IMR-90 (cell line): Measurements from ENCODE around the gene MARCHF2. TPM values are rescaled to one million over a fixed set of nuclear protein-coding genes. Genes with fewer than 3 reads are reported as not detected.

Experiments
- ATAC-seq: fragments of 200-7000 bp; cut with Tn5 transposase; 2 replicates; pipeline ENCODE4 v1.9.1; 2020; ENCODE audit warnings: low read depth, mild to moderate bottlenecking, moderate library complexity
- BruUV-seq: library from RNA; stranded (reverse); fragments of 400-500 nt; replicated peaks from 2 replicates; lab custom pipeline; 2021; lab: Mats Ljungman, UMichigan
- CTCF ChIA-PET: fragments of 300-600 bp; formaldehyde crosslinking; extraction: SDS; loops from one replicate; lab custom pipeline; 2021; ENCODE audit warnings: antibody characterized with exemption; lab: Yijun Ruan, JAX
- POLR2A ChIA-PET: fragments of 300-600 bp; sonication (Branson Sonifier 250); formaldehyde crosslinking; loops from one replicate; lab custom pipeline; 2022; ENCODE audit warnings: antibody characterized with exemption; ENCODE audit not compliant: unreplicated experiment; lab: Charles Lee
- DNase-seq: peaks from one replicate; pipeline ENCODE4 v3.0.0; 2013
- H2AFZ ChIP-seq: replicated peaks from 2 replicates; pipeline ENCODE3; 2013; ENCODE audit warnings: low read length, mild to moderate bottlenecking; ENCODE audit not compliant: poor library complexity
- H2AK5ac ChIP-seq: 2 replicates; pipeline ENCODE4 v1.6.1; 2013; ENCODE audit warnings: low read depth, low read length, inconsistent platforms
- H2AK9ac ChIP-seq: replicated peaks from 2 replicates; pipeline ENCODE3; 2013; ENCODE audit warnings: mild to moderate bottlenecking, low read depth, low read length, moderate library complexity; ENCODE audit not compliant: poor library complexity
- H2BK120ac ChIP-seq: 2 replicates; pipeline ENCODE4 v1.6.1; 2013; ENCODE audit warnings: low read depth, low read length, inconsistent platforms
- H2BK15ac ChIP-seq: 3 replicates; pipeline ENCODE4 v1.6.1; 2013; ENCODE audit warnings: low read depth, low read length, inconsistent platforms
- H2BK20ac ChIP-seq: 2 replicates; pipeline ENCODE4 v1.6.1; 2013; ENCODE audit warnings: low read depth, mild to moderate bottlenecking, inconsistent platforms, low read length, moderate library complexity
- H2BK5ac ChIP-seq: 2 replicates; pipeline ENCODE4 v1.6.1; 2013; ENCODE audit warnings: mild to moderate bottlenecking, low read depth, low read length, inconsistent platforms; ENCODE audit not compliant: poor library complexity, severe bottlenecking
- H3K14ac ChIP-seq: replicated peaks from 2 replicates; pipeline ENCODE4 v1.6.1; 2013; ENCODE audit warnings: low read depth, low read length, inconsistent platforms
- H3K18ac ChIP-seq: 2 replicates; pipeline ENCODE4 v1.6.1; 2013; ENCODE audit warnings: low read depth, low read length, control low read depth
- H3K23ac ChIP-seq: 2 replicates; pipeline ENCODE4 v1.6.1; 2013; ENCODE audit warnings: low read depth, low read length, inconsistent platforms
- H3K27ac ChIP-seq: 2 replicates; pipeline ENCODE4 v1.5.1; 2013; ENCODE audit warnings: mild to moderate bottlenecking, control low read depth, low read length; ENCODE audit not compliant: insufficient read depth
- H3K27me3 ChIP-seq: 2 replicates; pipeline ENCODE4 v1.6.1; 2013; ENCODE audit warnings: low read length; ENCODE audit not compliant: control insufficient read depth, insufficient read depth
- H3K36me3 ChIP-seq: 2 replicates; pipeline ENCODE4 v1.6.1; 2013; ENCODE audit warnings: low read length, mixed read lengths; ENCODE audit not compliant: control insufficient read depth, insufficient read depth
- H3K4ac ChIP-seq: 2 replicates; pipeline ENCODE4 v1.6.1; 2013; ENCODE audit warnings: low read depth, low read length, inconsistent platforms
- H3K4me1 ChIP-seq: 2 replicates; pipeline ENCODE4 v1.6.1; 2013; ENCODE audit warnings: low read length, mixed read lengths; ENCODE audit not compliant: control insufficient read depth, insufficient read depth
- H3K4me2 ChIP-seq: 2 replicates; pipeline ENCODE4 v1.6.1; 2013; ENCODE audit warnings: low read depth, mild to moderate bottlenecking, control low read depth, low read length, moderate library complexity
- H3K4me3 ChIP-seq: 2 replicates; pipeline ENCODE4 v1.5.1; 2013; ENCODE audit warnings: low read depth, mild to moderate bottlenecking, control low read depth, low read length, moderate library complexity; ENCODE audit not compliant: insufficient read depth
- H3K56ac ChIP-seq: 2 replicates; pipeline ENCODE4 v1.6.1; 2013; ENCODE audit warnings: low read length, inconsistent platforms; ENCODE audit not compliant: insufficient read depth; ENCODE audit errors: extremely low read depth
- H3K79me1 ChIP-seq, 2 experiments: 2 replicates each; pipeline ENCODE4 v1.6.1; 2013; ENCODE audit warnings: low read length in 2 of 2, inconsistent platforms in 1 of 2, low read depth in 1 of 2
- H3K9ac ChIP-seq: 2 replicates; pipeline ENCODE4 v1.6.1; 2013; ENCODE audit warnings: low read depth, low read length, control low read depth
- H3K9me1 ChIP-seq: 2 replicates; pipeline ENCODE4 v1.6.1; 2013; ENCODE audit warnings: low read length, inconsistent platforms; ENCODE audit not compliant: insufficient read depth
- H3K9me3 ChIP-seq: 2 replicates; pipeline ENCODE4 v1.6.1; 2013; ENCODE audit warnings: low read length; ENCODE audit not compliant: control insufficient read depth, insufficient read depth
- H4K20me1 ChIP-seq: 2 replicates; pipeline ENCODE4 v1.6.1; 2013; ENCODE audit warnings: low read length, inconsistent platforms; ENCODE audit not compliant: insufficient read depth
- H4K5ac ChIP-seq: 2 replicates; pipeline ENCODE4 v1.6.1; 2013; ENCODE audit warnings: mild to moderate bottlenecking, low read depth, low read length, control low read depth
- H4K8ac ChIP-seq, 2 experiments: 2 replicates each; pipeline ENCODE4 v1.6.1; 2013; ENCODE audit warnings: low read depth in 2 of 2, low read length in 2 of 2, control low read depth in 1 of 2, inconsistent platforms in 1 of 2
- H4K91ac ChIP-seq: 2 replicates; pipeline ENCODE4 v1.6.1; 2013; ENCODE audit warnings: low read depth, low read length, inconsistent platforms; ENCODE audit not compliant: insufficient read depth
- BHLHE40 ChIP-seq: fragments of 150-350 bp; IDR thresholded peaks from 2 replicates; pipeline ENCODE4 v1.6.1; 2016; ENCODE audit warnings: mild to moderate bottlenecking, low read depth, low read length
- CEBPB ChIP-seq: IDR thresholded peaks from 2 replicates; pipeline ENCODE4 v1.6.1; 2012; ENCODE audit warnings: low read depth, low read length, improper control_type of control experiment
- CHD1 ChIP-seq: IDR thresholded peaks from 2 replicates; pipeline ENCODE4 v1.6.1; 2012; ENCODE audit warnings: low read depth, low read length, improper control_type of control experiment
- FOS ChIP-seq: fragments of 150-350 bp; IDR thresholded peaks from 2 replicates; pipeline ENCODE4 v1.6.1; 2016; ENCODE audit warnings: low read depth, low read length
- MAFK ChIP-seq: IDR thresholded peaks from 2 replicates; pipeline ENCODE4 v1.6.1; 2012; ENCODE audit warnings: low read depth, low read length, improper control_type of control experiment
- MAZ ChIP-seq: IDR thresholded peaks from 2 replicates; pipeline ENCODE4 v1.6.1; 2012; ENCODE audit warnings: low read depth, mild to moderate bottlenecking, low read length, improper control_type of control experiment, moderate library complexity, borderline replicate concordance
- MXI1 ChIP-seq: IDR thresholded peaks from 2 replicates; pipeline ENCODE4 v1.6.1; 2012; ENCODE audit warnings: low read depth, mild to moderate bottlenecking, low read length, moderate library complexity, borderline replicate concordance
- NFE2L2 ChIP-seq: fragments of 150-350 bp; IDR thresholded peaks from 2 replicates; pipeline ENCODE4 v1.6.1; 2016; ENCODE audit warnings: low read depth, mild to moderate bottlenecking, low read length
- POLR2A ChIP-seq: IDR thresholded peaks from 2 replicates; pipeline ENCODE4 v1.6.1; 2012; ENCODE audit warnings: mild to moderate bottlenecking, low read depth, low read length
- RAD21 ChIP-seq: IDR thresholded peaks from 2 replicates; pipeline ENCODE4 v1.6.1; 2012; ENCODE audit warnings: low read length, improper control_type of control experiment
- RCOR1 ChIP-seq: IDR thresholded peaks from 2 replicates; pipeline ENCODE4 v1.6.1; 2012; ENCODE audit warnings: mild to moderate bottlenecking, low read length, improper control_type of control experiment; ENCODE audit not compliant: insufficient replicate concordance
- RFX5 ChIP-seq: IDR thresholded peaks from 2 replicates; pipeline ENCODE4 v1.8.0; 2012; ENCODE audit warnings: low read depth, mild to moderate bottlenecking, low read length, moderate library complexity
- SMC3 ChIP-seq: fragments of 150-350 bp; IDR thresholded peaks from 2 replicates; pipeline ENCODE4 v1.6.1; 2016; ENCODE audit warnings: low read depth, mild to moderate bottlenecking, antibody characterized with exemption, low read length, moderate library complexity
- WGBS, 2 experiments: methylation state at CpG; one replicate each; pipeline versions ENCODE4 v1.1.5 to v1.1.7; 2013; ENCODE audit warnings: missing lambda C conversion rate in 2 of 2; ENCODE audit not compliant: insufficient read length in 1 of 2; ENCODE audit errors: extremely low coverage in 2 of 2; 5-methylcytosine and 5-hydroxymethylcytosine counted together
- dilution Hi-C: fragments of 300-500 bp; cut with HindIII; formaldehyde crosslinking; loops from one replicate; pipeline ENCODE4 v1.14.3; 2018; ENCODE audit warnings: low sequenced_read_pairs; ENCODE audit not compliant: unreplicated experiment
- in situ Hi-C: fragments of 300-500 bp; cut with MboI; formaldehyde crosslinking; loops from 3 replicates; pipeline ENCODE4 v1.14.3; 2019; ENCODE audit warnings: low sequenced_read_pairs, inconsistent platforms, mixed read lengths
- intact Hi-C: fragments of 100-400 bp; cut with micrococcal nuclease; formaldehyde crosslinking; loops from 2 replicates; pipeline ENCODE4 v1.10.0; 2022
- polyA plus RNA-seq, 3 experiments: library from polyadenylated mRNA; depleted of rRNA; stranded (reverse); fragments of >200 nt; gene quantifications; 2 replicates each; pipeline ENCODE4 v1.2.3, GENCODE V29; 2012; ENCODE audit warnings: low replicate concordance in 1 of 3
- total RNA-seq: library from RNA; depleted of rRNA; stranded (reverse); fragments of >200 nt; gene quantifications from 2 replicates; pipeline ENCODE4 v1.2.3, GENCODE V29; 2012
- TF ChIP-seq, protein P1 (sequence below): fragments of 150-350 bp; IDR thresholded peaks from 2 replicates; pipeline ENCODE4 v1.6.1; 2016; ENCODE audit warnings: low read depth, mild to moderate bottlenecking, low read length, moderate library complexity, borderline replicate concordance
- TF ChIP-seq, protein P2 (sequence below): conservative IDR thresholded peaks from 2 replicates; pipeline ENCODE4 v1.5.1; 2012; ENCODE audit warnings: mild to moderate bottlenecking, low read depth, low read length, improper control_type of control experiment
- TF ChIP-seq, protein P3 (sequence below): fragments of 150-350 bp; IDR thresholded peaks from 2 replicates; pipeline ENCODE4 v1.6.1; 2017; ENCODE audit warnings: mild to moderate bottlenecking, antibody characterized with exemption, low read length, low read depth

MARCHF2 gene
- total and polyA plus RNA-seq, 2 of the 4 experiments (the other 2 are of a cell fraction): 33.8 to 58.8 TPM

DNA sequence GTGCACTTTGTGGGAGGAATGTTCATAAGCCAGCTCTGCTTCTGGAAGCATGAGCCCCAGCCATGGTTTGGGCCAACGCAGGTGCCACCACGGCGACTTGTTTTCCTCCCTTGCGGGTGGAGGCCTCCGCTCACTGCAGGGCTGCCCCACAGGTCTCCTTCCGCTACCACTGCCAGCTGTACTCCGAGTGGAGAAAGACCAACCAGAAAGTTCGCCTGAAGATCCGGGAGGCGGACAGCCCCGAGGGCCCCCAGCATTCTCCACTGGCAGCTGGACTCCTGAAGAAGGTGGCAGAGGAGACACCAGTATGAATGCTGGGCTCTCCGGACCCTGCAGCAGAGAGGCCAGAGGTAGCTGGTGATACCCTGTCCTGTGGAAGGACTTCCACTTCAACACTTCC, 25.1 kb downstream of the MARCHF2 start:
- WGBS, 2 experiments: 100% methylated on average over 2 of the region's 12 CpGs; no CpG with 5 or more reads in 1 of the 2 experiments
- H2BK120ac ChIP-seq: no peak overlapping the region
- H3K18ac ChIP-seq: no peak overlapping the region
- H3K27ac ChIP-seq: no peak overlapping the region
- no peak overlapping the region for H3K9ac ChIP-seq
- no peak overlapping the region for H2BK20ac ChIP-seq
- no peaks in the 10 kb centered on the region for H3K27me3 ChIP-seq
- no peak overlapping the region for H4K91ac ChIP-seq
- H3K9me1 ChIP-seq: no peaks in the 10 kb centered on the region
- H3K4me3 ChIP-seq: no peak overlapping the region
- no peak for ATAC-seq
- no peak overlapping the region for H2AFZ ChIP-seq
- CTCF ChIA-PET: no interaction called here
- no peak overlapping the region for H3K23ac ChIP-seq
- no peak overlapping the region for H2BK15ac ChIP-seq
- no peak overlapping the region for H2AK5ac ChIP-seq
- no peak overlapping the region for H4K8ac ChIP-seq
- POLR2A ChIA-PET: no interaction called here
- H3K36me3 ChIP-seq: no peaks in the 10 kb centered on the region; the same call in 1 of the 2 replicates
- dilution Hi-C loops (no loop called here), in situ Hi-C loops (no loop called here), intact Hi-C loops (no loop called here)
- H2BK5ac ChIP-seq: no peak overlapping the region
- H3K4me2 ChIP-seq: no peak overlapping the region
- TF ChIP-seq, protein P1, sequence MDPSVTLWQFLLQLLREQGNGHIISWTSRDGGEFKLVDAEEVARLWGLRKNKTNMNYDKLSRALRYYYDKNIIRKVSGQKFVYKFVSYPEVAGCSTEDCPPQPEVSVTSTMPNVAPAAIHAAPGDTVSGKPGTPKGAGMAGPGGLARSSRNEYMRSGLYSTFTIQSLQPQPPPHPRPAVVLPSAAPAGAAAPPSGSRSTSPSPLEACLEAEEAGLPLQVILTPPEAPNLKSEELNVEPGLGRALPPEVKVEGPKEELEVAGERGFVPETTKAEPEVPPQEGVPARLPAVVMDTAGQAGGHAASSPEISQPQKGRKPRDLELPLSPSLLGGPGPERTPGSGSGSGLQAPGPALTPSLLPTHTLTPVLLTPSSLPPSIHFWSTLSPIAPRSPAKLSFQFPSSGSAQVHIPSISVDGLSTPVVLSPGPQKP: no peak
- TF ChIP-seq FOS: no peak
- no peak for TF ChIP-seq RCOR1
- TF ChIP-seq CEBPB: no peak
- TF ChIP-seq MAZ: no peak
- TF ChIP-seq SMC3: no peak
- no peak for TF ChIP-seq MXI1
- TF ChIP-seq RAD21: no peak
- TF ChIP-seq, protein P2, sequence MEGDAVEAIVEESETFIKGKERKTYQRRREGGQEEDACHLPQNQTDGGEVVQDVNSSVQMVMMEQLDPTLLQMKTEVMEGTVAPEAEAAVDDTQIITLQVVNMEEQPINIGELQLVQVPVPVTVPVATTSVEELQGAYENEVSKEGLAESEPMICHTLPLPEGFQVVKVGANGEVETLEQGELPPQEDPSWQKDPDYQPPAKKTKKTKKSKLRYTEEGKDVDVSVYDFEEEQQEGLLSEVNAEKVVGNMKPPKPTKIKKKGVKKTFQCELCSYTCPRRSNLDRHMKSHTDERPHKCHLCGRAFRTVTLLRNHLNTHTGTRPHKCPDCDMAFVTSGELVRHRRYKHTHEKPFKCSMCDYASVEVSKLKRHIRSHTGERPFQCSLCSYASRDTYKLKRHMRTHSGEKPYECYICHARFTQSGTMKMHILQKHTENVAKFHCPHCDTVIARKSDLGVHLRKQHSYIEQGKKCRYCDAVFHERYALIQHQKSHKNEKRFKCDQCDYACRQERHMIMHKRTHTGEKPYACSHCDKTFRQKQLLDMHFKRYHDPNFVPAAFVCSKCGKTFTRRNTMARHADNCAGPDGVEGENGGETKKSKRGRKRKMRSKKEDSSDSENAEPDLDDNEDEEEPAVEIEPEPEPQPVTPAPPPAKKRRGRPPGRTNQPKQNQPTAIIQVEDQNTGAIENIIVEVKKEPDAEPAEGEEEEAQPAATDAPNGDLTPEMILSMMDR: no peak
- TF ChIP-seq RFX5: no peak
- no peak for TF ChIP-seq NFE2L2
- no peak for TF ChIP-seq BHLHE40
- TF ChIP-seq MAFK: no peak
- TF ChIP-seq, protein P3, sequence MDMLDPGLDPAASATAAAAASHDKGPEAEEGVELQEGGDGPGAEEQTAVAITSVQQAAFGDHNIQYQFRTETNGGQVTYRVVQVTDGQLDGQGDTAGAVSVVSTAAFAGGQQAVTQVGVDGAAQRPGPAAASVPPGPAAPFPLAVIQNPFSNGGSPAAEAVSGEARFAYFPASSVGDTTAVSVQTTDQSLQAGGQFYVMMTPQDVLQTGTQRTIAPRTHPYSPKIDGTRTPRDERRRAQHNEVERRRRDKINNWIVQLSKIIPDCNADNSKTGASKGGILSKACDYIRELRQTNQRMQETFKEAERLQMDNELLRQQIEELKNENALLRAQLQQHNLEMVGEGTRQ: no peak
- TF ChIP-seq CHD1: no peak
- TF ChIP-seq POLR2A: no peak
- DNase-seq: no peak
- no peaks in the 10 kb centered on the region for H3K9me3 ChIP-seq
- no peak overlapping the region for H3K14ac ChIP-seq
- no TSS peak for BruUV-seq
- no peaks in the 10 kb centered on the region for H3K79me1 ChIP-seq
- H3K56ac ChIP-seq: no peak overlapping the region
- no peaks in the 10 kb centered on the region for H4K20me1 ChIP-seq
- H3K4ac ChIP-seq: no peak overlapping the region
- H3K4me1 ChIP-seq: no peaks in the 10 kb centered on the region
- peak overlapping the region; percentile 28 for H2AK9ac ChIP-seq
- H4K5ac ChIP-seq: no peak overlapping the region
